GM04503 (cell line): Measurements from ENCODE around the gene BTBD9.
"Not testable (repeated sequence)": the region's sequence is repeated elsewhere in the genome, so short reads cannot be mapped to it uniquely, and the experiment has no call there.

Experiments
- DNase-seq: peaks from one replicate; pipeline ENCODE4 v3.0.0-alpha.2; 2012; ENCODE audit warnings: low read depth

Gene BTBD9

GRCh38 chr6:38143191-38144150, 496.3 kb downstream of the BTBD9 start:
- no peak for DNase-seq

DNA sequence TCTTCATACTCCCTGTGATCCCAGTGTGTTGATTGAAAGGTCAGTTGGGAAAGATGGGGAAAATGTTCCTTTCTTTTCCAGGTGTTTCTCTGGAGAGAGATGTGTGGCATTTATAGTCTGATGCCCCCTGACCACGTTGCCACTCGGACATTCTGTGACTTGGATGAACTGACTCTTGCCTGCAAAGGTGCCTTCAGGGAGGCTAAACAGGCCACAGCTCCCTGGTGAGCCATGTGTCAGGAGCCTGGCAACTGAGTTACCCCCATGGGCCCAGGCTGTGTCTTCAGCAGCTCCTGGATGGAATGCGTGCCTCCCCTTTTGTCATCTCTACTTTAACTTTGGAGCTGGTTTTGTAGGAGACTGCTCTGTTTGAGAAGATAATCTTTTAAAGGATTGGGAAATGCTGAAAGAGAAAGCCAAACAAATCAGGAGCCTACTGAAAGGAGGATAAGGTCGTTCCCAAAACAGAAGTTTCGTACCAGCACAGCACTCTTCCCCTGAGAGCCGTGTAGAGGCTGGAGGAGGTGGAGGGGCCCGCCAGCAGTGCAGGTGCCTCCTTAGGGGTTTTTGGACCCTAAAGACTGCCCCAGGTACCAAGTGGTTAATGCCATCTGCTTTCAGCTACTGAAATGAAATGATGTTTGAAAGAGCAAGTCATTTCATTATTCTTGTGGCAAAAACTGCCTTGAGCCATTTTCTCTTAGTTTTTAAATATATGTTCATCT, 497.4 kb downstream of the BTBD9 start:
- DNase-seq = no peak

GRCh38 chr6:38141716-38142115, 498.0 kb downstream of the BTBD9 start:
- DNase-seq = no peak

GRCh38 chr6:38141085-38141484, 498.6 kb downstream of the BTBD9 start:
- DNase-seq = no peak

- DNase-seq = no peak
Measured at GRCh38 chr6:38138374-38138773, 501.4 kb downstream of the BTBD9 start.

DNA sequence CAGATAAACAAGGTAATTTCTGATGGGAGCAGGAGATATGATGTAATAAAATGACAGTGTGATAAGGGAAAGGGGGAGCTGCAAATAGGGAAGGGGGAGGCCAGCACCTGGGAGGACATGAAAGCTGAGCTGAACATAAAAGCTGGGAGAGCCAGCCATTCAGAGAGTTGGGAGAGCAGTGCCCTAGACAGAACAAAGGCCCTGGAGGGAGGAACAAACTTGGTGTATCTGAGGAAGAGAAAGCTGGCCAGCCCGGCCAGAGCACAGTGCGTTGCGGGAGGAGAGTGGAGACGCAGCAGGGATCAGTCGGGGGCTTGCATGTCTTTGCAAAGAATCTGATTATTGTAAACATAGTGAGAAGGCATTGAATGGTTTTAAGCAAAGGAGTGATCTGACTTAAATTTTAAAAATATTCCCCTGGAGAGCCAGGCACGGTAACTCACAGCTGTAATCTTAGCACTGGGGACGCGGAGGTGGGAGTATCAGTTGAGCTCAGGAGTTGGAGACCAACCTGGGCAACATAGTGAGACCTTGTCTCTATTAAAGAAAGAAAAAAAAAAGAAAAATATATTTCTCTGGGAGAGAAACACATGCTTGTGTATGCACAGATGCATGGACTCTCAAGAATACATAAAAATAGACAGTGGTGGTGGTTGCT, 502.0 kb downstream of the BTBD9 start:
- no peak for DNase-seq

GRCh38 chr6:38136547-38136946, 503.2 kb downstream of the BTBD9 start:
- no peak for DNase-seq

GRCh38 chr6:38134704-38135088, 505.0 kb downstream of the BTBD9 start:
- no peak for DNase-seq

DNA sequence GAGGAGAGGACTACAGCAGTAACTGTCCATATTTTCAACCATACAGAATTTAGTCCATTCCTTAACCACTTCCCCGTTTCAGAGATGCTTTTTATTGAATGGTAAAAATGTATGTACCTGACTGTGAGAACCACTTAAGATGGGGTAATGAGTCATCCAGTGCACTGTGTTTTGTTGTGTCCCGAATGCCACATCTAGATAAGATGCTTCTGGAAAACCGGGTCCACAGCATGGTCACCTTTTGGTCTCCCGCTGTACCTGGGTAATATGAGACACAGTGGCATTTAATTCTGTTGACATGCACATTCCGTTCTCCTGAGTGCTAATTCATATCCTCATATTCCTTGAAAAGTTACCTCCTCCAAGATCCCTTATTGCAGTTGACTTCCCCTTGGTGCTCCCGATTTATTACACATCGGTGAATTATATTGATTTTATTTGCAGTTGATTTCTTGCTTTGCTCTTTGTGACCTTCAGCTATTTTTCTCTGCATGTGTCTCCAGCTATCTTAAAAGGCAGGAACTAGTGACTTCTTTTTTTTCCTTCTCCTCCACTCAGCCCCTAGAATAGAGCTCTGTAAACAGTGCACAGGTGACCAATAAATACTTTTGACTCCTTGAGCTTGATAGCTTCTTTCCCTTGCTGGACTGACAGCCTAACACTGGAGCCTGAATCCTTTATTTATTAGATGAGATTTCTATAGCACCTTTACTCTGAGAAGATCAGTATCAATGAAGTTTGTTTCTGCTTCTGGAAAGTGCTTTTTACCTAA, 505.6 kb downstream of the BTBD9 start:
- no peak for DNase-seq

GRCh38 chr6:38131527-38131965, 508.2 kb downstream of the BTBD9 start:
- peak; percentile 95 for DNase-seq

GRCh38 chr6:38127284-38127683, 512.4 kb downstream of the BTBD9 start:
- no peak for DNase-seq

DNA sequence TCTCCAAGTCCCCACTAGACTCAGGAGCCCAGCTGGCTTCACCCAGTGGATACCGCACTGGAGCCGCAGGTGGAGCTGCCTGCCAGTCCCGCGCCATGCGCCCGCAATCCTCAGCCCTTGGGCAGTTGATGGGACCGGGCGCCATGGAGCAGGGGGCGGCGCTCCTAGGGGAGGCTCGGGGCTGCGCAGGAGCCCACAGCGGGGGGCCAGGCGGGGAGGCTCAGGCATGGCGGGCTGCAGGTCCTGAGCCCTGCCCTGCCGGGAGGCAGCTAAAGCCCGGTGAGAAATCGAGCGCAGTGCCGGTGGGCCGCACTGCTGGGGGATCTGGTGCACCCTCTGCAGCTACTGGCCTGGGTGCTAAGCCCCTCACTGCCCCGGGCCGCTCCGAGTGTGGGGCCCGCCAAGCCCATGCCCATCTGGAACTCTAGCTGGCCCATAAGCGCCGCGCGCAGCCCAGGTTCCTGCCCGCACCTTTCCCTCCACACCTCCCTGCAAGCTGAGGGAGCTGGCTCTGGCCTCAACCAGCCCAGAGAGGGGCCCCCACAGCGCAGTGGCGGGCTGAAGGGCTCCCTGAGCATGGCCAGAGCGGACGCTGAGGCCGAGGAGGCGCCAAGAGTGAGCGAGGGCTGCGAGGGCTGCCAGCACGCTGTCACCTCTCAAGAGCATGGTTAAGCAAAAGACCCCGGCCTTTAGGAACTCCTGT, 515.4 kb downstream of the BTBD9 start:
- not testable (repeated sequence) for DNase-seq

DNA sequence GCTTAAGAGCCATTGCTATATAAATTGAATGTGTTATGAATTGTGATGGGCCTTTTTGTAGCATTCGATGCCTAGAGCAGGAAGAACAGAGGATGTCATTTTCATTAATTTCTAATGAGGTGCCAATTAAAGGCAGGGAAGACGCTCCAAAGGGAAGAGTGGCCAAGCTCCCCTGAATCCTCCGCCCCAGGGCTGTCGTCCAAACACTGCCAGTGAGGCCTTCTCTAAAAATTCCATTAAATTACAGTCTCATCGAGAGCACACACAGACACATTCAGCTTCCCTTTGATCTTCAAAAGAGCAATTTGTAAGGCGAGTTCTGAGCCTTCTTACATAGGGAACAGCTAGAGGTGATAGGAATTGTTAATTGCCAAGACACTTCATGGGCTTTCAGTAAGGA, 520.2 kb downstream of the BTBD9 start:
- DNase-seq = no peak

- no peak for DNase-seq
Measured at GRCh38 chr6:38118791-38119365, 520.9 kb downstream of the BTBD9 start.
